K562 (cell line): ENCODE measurements around the gene QKI. TPM values are rescaled to one million over a fixed set of nuclear protein-coding genes. Genes with fewer than 3 reads are reported as not detected.

Experiments used
- ATAC-seq: fragments of 200-7000 bp; cut with Tn5 transposase; 3 replicates; pipeline ENCODE4 v1.9.1; 2020; ENCODE audit warnings: moderate library complexity
- BruUV-seq: library from RNA; stranded (reverse); fragments of 400-500 nt; replicated peaks from 2 replicates; lab custom pipeline; 2021; lab: Mats Ljungman, UMichigan
- CTCF ChIA-PET: fragments of 300-600 bp; formaldehyde crosslinking; extraction: SDS; loops from one replicate; lab custom pipeline; 2021; ENCODE audit warnings: low intra/inter-chr PET ratio; lab: Yijun Ruan, JAX
- POLR2A ChIA-PET: fragments of 300-600, 350-650 bp; sonication (Branson Sonifier 250); formaldehyde crosslinking; extraction: SDS; loops from one replicate; lab custom pipeline; 2021; ENCODE audit warnings: antibody characterized with exemption, inconsistent platforms; lab: Yijun Ruan, JAX
- DNase-seq, 4 experiments: peaks; one replicate each; pipeline versions ENCODE4 v3.0.0 to v3.0.0-alpha.2; 2011 to 2018; ENCODE audit warnings: low spot score in 3 of 4, mixed read lengths in 3 of 4; ENCODE audit errors: extremely low read depth in 1 of 4
- FAIRE-seq: peaks from 2 replicates; lab custom pipeline; 2011; peaks lifted over from hg19 to GRCh38; lab: Jason Lieb, UNC
- H2AFZ ChIP-seq: 2 replicates; pipeline ENCODE4 v1.6.0; 2011; ENCODE audit warnings: low read depth, low read length, control low read depth, inconsistent platforms
- H3K27ac ChIP-seq: fragments of 200-600 bp; 3 replicates; pipeline ENCODE4 v1.8.0; 2011; ENCODE audit warnings: low read depth, mild to moderate bottlenecking, control low read depth, inconsistent platforms, low read length, moderate library complexity, mixed read lengths; ENCODE audit errors: extremely low read depth
- H3K27me3 ChIP-seq, 2 experiments: fragments of 300-600 bp in 1 of 2; 2 replicates in 1 of 2; 3 replicates in 1 of 2; pipeline versions ENCODE4 v1.6.0 to v1.8.0; 2011; ENCODE audit warnings: inconsistent platforms in 2 of 2, low read length in 2 of 2, mild to moderate bottlenecking in 1 of 2, mixed read lengths in 1 of 2, moderate library complexity in 1 of 2; ENCODE audit not compliant: control insufficient read depth in 2 of 2, insufficient read depth in 2 of 2
- H3K36me3 ChIP-seq: fragments of 300-600 bp; 3 replicates; pipeline ENCODE4 v1.8.0; 2011; ENCODE audit warnings: mild to moderate bottlenecking, low read length, inconsistent platforms; ENCODE audit not compliant: control insufficient read depth, insufficient read depth
- H3K4me1 ChIP-seq, 2 experiments: fragments of 200-600 bp in 1 of 2; replicated peaks in 1 of 2; 2 replicates in 1 of 2; 3 replicates in 1 of 2; pipeline versions ENCODE4 v1.5.1 to v1.8.0; 2011; ENCODE audit warnings: inconsistent platforms in 2 of 2, low read length in 2 of 2, mild to moderate bottlenecking in 1 of 2, mixed read lengths in 1 of 2, moderate library complexity in 1 of 2; ENCODE audit not compliant: control insufficient read depth in 2 of 2, insufficient read depth in 2 of 2
- H3K4me2 ChIP-seq: 2 replicates; pipeline ENCODE4 v1.6.1; 2011; ENCODE audit warnings: low read length, control low read depth, inconsistent platforms, mixed read lengths; ENCODE audit not compliant: insufficient read depth
- H3K4me3 ChIP-seq: fragments of 200-600 bp; sonication (generic), shearing (Covaris generic); 2 replicates; pipeline ENCODE4 v1.5.1; 2016; ENCODE audit warnings: control low read depth, inconsistent platforms
- H3K79me2 ChIP-seq: fragments of 200-600 bp; 3 replicates; pipeline ENCODE4 v1.8.0; 2011; ENCODE audit warnings: low read length, inconsistent platforms; ENCODE audit not compliant: control insufficient read depth, insufficient read depth
- H3K9ac ChIP-seq, 2 experiments: 2 replicates each; pipeline versions ENCODE4 v1.6.0 to v1.6.1; 2011; ENCODE audit warnings: low read depth in 2 of 2, low read length in 2 of 2, control low read depth in 1 of 2, inconsistent platforms in 1 of 2, mild to moderate bottlenecking in 1 of 2, mixed read lengths in 1 of 2; ENCODE audit not compliant: insufficient read depth in 1 of 2
- H3K9me1 ChIP-seq: one replicate; pipeline ENCODE4 v1.6.0; 2011; ENCODE audit warnings: inconsistent platforms, mild to moderate bottlenecking, low read length, moderate library complexity; ENCODE audit not compliant: control insufficient read depth, insufficient read depth
- H3K9me3 ChIP-seq: replicated peaks from 2 replicates; pipeline ENCODE4 v1.5.1; 2011; ENCODE audit warnings: low read depth, low read length, inconsistent platforms; ENCODE audit not compliant: control insufficient read depth, insufficient read depth
- H4K20me1 ChIP-seq: replicated peaks from 2 replicates; pipeline ENCODE4 v1.6.1; 2011; ENCODE audit warnings: low read length, inconsistent platforms, mixed read lengths; ENCODE audit not compliant: control insufficient read depth, insufficient read depth
- ARID1B ChIP-seq: fragments of 450-650 bp; IDR thresholded peaks from 2 replicates; pipeline ENCODE4 v1.6.1; 2016; ENCODE audit warnings: antibody characterized with exemption, mild to moderate bottlenecking, inconsistent platforms
- CHD4 ChIP-seq: fragments of 200-600 bp; sonication (generic); IDR thresholded peaks from 3 replicates; pipeline ENCODE4 v1.6.1; 2012; ENCODE audit warnings: low read depth, mild to moderate bottlenecking, mixed read lengths, low read length, inconsistent platforms; ENCODE audit not compliant: insufficient read depth, insufficient replicate concordance, poor library complexity, severe bottlenecking
- RAD21 ChIP-seq, 2 experiments: fragments of 250-450 bp in 1 of 2; fragments of 450-650 bp in 1 of 2; sonication (Bioruptor Pico) in 1 of 2; formaldehyde crosslinking in 1 of 2; IDR thresholded peaks in 1 of 2; conservative IDR thresholded peaks in 1 of 2; 2 replicates each; pipeline versions ENCODE4 v1.4.0 to v1.8.0; 2020 to 2022; ENCODE audit warnings: mild to moderate bottlenecking in 2 of 2, moderate library complexity in 1 of 2
- RFX7 ChIP-seq: fragments of 250-450 bp; sonication (Bioruptor Pico); IDR thresholded peaks from 2 replicates; pipeline ENCODE4 v1.5.1; 2021; ENCODE audit warnings: mild to moderate bottlenecking
- SMAD3 ChIP-seq: fragments of 450-650 bp; formaldehyde crosslinking; conservative IDR thresholded peaks from 2 replicates; pipeline ENCODE4 v1.4.0; 2020; ENCODE audit warnings: mild to moderate bottlenecking
- TAF15 ChIP-seq: fragments of 200-400 bp; formaldehyde crosslinking; IDR thresholded peaks from 2 replicates; pipeline ENCODE4 v1.6.1; 2017; ENCODE audit warnings: mild to moderate bottlenecking, low read depth, low read length, moderate library complexity
- ZBTB17 ChIP-seq: fragments of 450-650 bp; formaldehyde crosslinking; IDR thresholded peaks from 2 replicates; pipeline ENCODE4 v1.4.0; 2020; ENCODE audit warnings: mild to moderate bottlenecking
- ZC3H11A ChIP-seq: IDR thresholded peaks from 2 replicates; pipeline ENCODE4 v1.6.1; 2012; ENCODE audit warnings: low read depth, low read length, improper control_type of control experiment
- ZNF436 ChIP-seq: fragments of 250-450, 450-650 bp; sonication (Bioruptor Pico); formaldehyde crosslinking; IDR thresholded peaks from 2 replicates; pipeline ENCODE4 v1.7.0; 2020; ENCODE audit warnings: mild to moderate bottlenecking
- ZNF717 ChIP-seq: fragments of 250-450 bp; sonication (Bioruptor Pico); IDR thresholded peaks from 2 replicates; pipeline ENCODE4 v1.5.0; 2021
- WGBS: fragments of 100-300 bp; shearing (Covaris generic); methylation state at CpG from one replicate; pipeline ENCODE4 v1.1.6; 2016; ENCODE audit warnings: low coverage, mixed read lengths; ENCODE audit not compliant: insufficient coverage; ENCODE audit errors: missing lambda C conversion rate; 5-methylcytosine and 5-hydroxymethylcytosine counted together
- in situ Hi-C: fragments of 300-500 bp; cut with MboI; formaldehyde crosslinking; loops from 4 replicates; pipeline ENCODE4 v1.15.0; 2018; ENCODE audit warnings: inconsistent platforms, mixed read lengths
- intact Hi-C: fragments of 100-400 bp; cut with micrococcal nuclease; formaldehyde crosslinking; loops from 2 replicates; pipeline ENCODE4 v1.14.2; 2022
- polyA plus RNA-seq, 8 experiments: library from polyadenylated mRNA; depleted of rRNA in 4 of 8; stranded (reverse) in 5 of 8; unstranded in 3 of 8; fragments of >200 nt; fragmentation: Nextera tagmentation in 2 of 8; fragmentation: Illumina TruSeq in 1 of 8; extraction: Ambion mirVana in 2 of 8; extraction: Trizol in 1 of 8; gene quantifications; 2 replicates each; pipeline versions ENCODE4 v1.2.1 to v1.2.3, GENCODE V29; 2011 to 2014; ENCODE audit warnings: inconsistent platforms in 1 of 8, missing spikeins in 1 of 8
- total RNA-seq, 7 experiments: library from RNA; depleted of rRNA in 6 of 7; stranded (reverse); fragments of >200 nt in 6 of 7; fragmentation: Illumina TruSeq in 2 of 7; extraction: Trizol in 2 of 7; gene quantifications; 2 replicates each; pipeline versions ENCODE4 v1.2.1 to v1.2.3, GENCODE V29; 2011 to 2021; ENCODE audit warnings: low replicate concordance in 1 of 7
- TF ChIP-seq, protein P1 (sequence below): fragments of 450-650 bp; IDR thresholded peaks from 2 replicates; pipeline ENCODE4 v1.6.1; 2016; ENCODE audit warnings: missing biosample characterization, missing genetic modification characterization
- TF ChIP-seq, protein P2 (sequence below): fragments of 450-650 bp; IDR thresholded peaks from 2 replicates; pipeline ENCODE4 v1.7.1; 2018; ENCODE audit warnings: mild to moderate bottlenecking, low read depth; ENCODE audit not compliant: partially characterized antibody
- TF ChIP-seq, protein P3 (sequence below): fragments of 200-800 bp; sonication (Bioruptor generic); IDR thresholded peaks from 2 replicates; pipeline ENCODE4 v1.6.1; 2017; ENCODE audit warnings: missing genetic modification characterization, missing compliant biosample characterization
- TF ChIP-seq, protein P4 (sequence below), 2 experiments: fragments of 150-350 bp in 1 of 2; IDR thresholded peaks; 2 replicates each; pipeline ENCODE4 v1.6.1; 2012 to 2016; ENCODE audit warnings: low read depth in 2 of 2, low read length in 2 of 2, mild to moderate bottlenecking in 1 of 2, moderate library complexity in 1 of 2

QKI gene
- total and polyA plus RNA-seq, 9 of the 15 experiments (the other 6 are each of a cell fraction or from before 2014, with no cell fraction given) = 20.4 to 215 (median 123) TPM

DNA sequence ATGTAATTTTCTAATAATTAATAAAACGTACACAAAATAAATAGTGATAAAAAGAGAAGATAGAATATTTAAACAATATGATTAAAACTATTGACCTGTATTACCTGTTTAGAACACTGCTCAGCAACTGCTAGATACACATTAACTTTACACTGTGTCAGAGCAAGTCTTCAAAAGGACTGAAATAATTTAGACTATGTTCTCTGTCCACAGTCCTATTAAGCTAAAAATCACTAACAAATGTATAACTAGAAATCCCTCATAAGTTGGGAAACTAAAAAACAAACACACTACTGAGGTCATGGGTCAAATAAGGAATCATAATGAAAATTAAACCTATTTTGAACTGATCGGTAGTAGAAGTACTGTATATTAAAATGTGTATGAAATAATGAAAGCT is 181.7 kb downstream of the QKI start:
- in situ Hi-C loops = no loop called here
- CTCF ChIA-PET = no interaction called here
- Histone ChIP-seq H3K36me3 (no peaks in the 10 kb centered on the region), H2AFZ (no peak overlapping the region), H4K20me1 (no peaks in the 10 kb centered on the region), H3K79me2 (no peaks in the 10 kb centered on the region), H3K27me3 (peaks cover 0 to 6% of the 10 kb centered on the region in 2 experiments; a peak in 1 of 5 replicates), H3K9me1 (no peaks in the 10 kb centered on the region), H3K4me2 (no peak overlapping the region), H3K4me3 (no peak overlapping the region), H3K9ac (no peak overlapping the region), H3K27ac (no peak overlapping the region), H3K9me3 (peaks cover 12% of the 10 kb centered on the region; the same call in 1 of the 2 replicates), H3K4me1 (no peaks in the 10 kb centered on the region)
- POLR2A ChIA-PET = no interaction called here
- ATAC-seq = no peak
- 70% methylated on average over 2 of the region's 2 CpGs for WGBS
- no peak for DNase-seq
- BruUV-seq = no TSS peak
- intact Hi-C loops = no loop called here
- FAIRE-seq = no peak
- no peak for TF ChIP-seq RFX7 (CRISPR knock-in tag)
- TF ChIP-seq, protein P1, sequence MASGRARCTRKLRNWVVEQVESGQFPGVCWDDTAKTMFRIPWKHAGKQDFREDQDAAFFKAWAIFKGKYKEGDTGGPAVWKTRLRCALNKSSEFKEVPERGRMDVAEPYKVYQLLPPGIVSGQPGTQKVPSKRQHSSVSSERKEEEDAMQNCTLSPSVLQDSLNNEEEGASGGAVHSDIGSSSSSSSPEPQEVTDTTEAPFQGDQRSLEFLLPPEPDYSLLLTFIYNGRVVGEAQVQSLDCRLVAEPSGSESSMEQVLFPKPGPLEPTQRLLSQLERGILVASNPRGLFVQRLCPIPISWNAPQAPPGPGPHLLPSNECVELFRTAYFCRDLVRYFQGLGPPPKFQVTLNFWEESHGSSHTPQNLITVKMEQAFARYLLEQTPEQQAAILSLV (tag) = no peak
- TF ChIP-seq TAF15 = no peak
- TF ChIP-seq ZBTB17 (CRISPR knock-in tag) = no peak
- TF ChIP-seq, protein P2, sequence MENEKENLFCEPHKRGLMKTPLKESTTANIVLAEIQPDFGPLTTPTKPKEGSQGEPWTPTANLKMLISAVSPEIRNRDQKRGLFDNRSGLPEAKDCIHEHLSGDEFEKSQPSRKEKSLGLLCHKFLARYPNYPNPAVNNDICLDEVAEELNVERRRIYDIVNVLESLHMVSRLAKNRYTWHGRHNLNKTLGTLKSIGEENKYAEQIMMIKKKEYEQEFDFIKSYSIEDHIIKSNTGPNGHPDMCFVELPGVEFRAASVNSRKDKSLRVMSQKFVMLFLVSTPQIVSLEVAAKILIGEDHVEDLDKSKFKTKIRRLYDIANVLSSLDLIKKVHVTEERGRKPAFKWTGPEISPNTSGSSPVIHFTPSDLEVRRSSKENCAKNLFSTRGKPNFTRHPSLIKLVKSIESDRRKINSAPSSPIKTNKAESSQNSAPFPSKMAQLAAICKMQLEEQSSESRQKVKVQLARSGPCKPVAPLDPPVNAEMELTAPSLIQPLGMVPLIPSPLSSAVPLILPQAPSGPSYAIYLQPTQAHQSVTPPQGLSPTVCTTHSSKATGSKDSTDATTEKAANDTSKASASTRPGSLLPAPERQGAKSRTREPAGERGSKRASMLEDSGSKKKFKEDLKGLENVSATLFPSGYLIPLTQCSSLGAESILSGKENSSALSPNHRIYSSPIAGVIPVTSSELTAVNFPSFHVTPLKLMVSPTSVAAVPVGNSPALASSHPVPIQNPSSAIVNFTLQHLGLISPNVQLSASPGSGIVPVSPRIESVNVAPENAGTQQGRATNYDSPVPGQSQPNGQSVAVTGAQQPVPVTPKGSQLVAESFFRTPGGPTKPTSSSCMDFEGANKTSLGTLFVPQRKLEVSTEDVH = no peak
- no peak for TF ChIP-seq SMAD3 (CRISPR knock-in tag)
- TF ChIP-seq, protein P3, sequence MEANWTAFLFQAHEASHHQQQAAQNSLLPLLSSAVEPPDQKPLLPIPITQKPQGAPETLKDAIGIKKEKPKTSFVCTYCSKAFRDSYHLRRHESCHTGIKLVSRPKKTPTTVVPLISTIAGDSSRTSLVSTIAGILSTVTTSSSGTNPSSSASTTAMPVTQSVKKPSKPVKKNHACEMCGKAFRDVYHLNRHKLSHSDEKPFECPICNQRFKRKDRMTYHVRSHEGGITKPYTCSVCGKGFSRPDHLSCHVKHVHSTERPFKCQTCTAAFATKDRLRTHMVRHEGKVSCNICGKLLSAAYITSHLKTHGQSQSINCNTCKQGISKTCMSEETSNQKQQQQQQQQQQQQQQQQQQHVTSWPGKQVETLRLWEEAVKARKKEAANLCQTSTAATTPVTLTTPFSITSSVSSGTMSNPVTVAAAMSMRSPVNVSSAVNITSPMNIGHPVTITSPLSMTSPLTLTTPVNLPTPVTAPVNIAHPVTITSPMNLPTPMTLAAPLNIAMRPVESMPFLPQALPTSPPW = no peak
- TF ChIP-seq, protein P4, sequence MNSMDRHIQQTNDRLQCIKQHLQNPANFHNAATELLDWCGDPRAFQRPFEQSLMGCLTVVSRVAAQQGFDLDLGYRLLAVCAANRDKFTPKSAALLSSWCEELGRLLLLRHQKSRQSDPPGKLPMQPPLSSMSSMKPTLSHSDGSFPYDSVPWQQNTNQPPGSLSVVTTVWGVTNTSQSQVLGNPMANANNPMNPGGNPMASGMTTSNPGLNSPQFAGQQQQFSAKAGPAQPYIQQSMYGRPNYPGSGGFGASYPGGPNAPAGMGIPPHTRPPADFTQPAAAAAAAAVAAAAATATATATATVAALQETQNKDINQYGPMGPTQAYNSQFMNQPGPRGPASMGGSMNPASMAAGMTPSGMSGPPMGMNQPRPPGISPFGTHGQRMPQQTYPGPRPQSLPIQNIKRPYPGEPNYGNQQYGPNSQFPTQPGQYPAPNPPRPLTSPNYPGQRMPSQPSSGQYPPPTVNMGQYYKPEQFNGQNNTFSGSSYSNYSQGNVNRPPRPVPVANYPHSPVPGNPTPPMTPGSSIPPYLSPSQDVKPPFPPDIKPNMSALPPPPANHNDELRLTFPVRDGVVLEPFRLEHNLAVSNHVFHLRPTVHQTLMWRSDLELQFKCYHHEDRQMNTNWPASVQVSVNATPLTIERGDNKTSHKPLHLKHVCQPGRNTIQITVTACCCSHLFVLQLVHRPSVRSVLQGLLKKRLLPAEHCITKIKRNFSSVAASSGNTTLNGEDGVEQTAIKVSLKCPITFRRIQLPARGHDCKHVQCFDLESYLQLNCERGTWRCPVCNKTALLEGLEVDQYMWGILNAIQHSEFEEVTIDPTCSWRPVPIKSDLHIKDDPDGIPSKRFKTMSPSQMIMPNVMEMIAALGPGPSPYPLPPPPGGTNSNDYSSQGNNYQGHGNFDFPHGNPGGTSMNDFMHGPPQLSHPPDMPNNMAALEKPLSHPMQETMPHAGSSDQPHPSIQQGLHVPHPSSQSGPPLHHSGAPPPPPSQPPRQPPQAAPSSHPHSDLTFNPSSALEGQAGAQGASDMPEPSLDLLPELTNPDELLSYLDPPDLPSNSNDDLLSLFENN (IDR thresholded peaks at IDR 0.05; ENCODE audit: low read depth in 2 of 2, low read length in 2 of 2) = no peak
- no peak for TF ChIP-seq CHD4
- TF ChIP-seq ZNF436 (CRISPR knock-in tag) = no peak
- no peak for TF ChIP-seq ZC3H11A
- no peak for TF ChIP-seq ARID1B
- TF ChIP-seq RAD21 (CRISPR knock-in tag; conservative IDR thresholded peaks at IDR 0.05 in 1 of 2, IDR thresholded peaks at IDR 0.05 in 1 of 2) = no peak
- TF ChIP-seq ZNF717 (CRISPR knock-in tag) = no peak
